NCI-H146 treated with DMSO at 0.1 percent for 48 hours (cell line): ENCODE results near the gene SECTM1.
A peak's percentile ranks its signal among the peaks of the same experiment; 100 is the strongest.

Experiments
- DNase-seq: peaks from one replicate; lab custom pipeline; 2025; ENCODE audit not compliant: unreplicated experiment; lab: John Stamatoyannopoulos, UW

Gene SECTM1

DNA sequence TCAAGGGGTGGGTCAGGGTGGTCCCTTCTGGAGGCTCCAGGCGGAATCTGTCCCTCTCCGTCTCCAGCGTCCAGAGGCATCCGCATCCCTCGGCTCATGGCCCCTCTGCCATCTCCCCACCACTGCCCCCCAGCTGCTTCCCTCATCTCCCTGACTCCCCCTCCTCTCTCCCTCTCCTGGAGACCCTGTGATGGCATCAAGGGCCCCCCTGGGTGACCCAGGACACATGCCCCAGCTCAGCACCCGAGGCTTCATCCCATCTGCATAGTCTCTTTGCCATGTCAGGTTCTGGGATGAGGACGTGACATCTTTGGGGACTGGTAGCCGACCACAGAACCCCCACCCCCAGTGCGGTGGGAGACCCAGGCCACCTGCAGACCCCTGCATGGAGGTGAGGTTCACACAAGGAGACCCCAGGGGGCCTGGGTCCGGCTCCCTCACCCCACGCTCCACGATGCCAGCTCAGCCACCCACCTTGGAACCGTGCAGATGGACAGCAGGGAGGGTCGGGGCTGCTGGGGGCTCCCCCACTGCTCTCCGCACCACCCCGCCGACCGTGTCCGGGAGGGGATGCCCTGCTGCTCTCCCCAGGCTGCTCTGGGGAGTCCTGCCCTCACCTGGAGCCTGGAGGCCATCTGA lies 3.8 kb downstream of the SECTM1 start:
- DNase-seq, result no peak

DNA sequence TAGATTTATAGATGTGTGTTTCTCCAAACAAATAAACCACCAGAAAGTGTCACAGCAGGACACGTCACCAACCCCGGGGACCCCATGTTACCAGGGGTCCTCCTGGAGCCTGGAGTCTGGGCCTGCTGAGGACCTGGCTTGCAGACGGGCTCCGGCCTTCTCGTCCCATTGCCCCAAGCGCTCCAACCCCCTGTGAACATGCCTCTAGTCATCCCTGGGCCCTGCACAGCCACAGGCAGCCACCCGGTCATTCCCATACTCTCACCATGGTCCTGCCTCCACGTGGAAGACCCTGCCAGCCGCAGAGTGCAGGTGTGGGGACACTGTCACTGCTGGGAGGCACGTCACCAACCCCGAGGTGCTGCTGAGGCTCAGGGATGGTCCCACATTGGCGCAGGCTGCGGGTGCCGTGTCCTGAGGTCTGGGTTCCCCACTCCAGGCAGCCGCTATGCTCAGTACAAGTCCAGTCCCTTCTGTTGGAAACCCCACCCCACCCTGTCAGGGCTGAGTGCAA lies 4.5 kb downstream of the SECTM1 start:
- DNase-seq, result no peak

DNA sequence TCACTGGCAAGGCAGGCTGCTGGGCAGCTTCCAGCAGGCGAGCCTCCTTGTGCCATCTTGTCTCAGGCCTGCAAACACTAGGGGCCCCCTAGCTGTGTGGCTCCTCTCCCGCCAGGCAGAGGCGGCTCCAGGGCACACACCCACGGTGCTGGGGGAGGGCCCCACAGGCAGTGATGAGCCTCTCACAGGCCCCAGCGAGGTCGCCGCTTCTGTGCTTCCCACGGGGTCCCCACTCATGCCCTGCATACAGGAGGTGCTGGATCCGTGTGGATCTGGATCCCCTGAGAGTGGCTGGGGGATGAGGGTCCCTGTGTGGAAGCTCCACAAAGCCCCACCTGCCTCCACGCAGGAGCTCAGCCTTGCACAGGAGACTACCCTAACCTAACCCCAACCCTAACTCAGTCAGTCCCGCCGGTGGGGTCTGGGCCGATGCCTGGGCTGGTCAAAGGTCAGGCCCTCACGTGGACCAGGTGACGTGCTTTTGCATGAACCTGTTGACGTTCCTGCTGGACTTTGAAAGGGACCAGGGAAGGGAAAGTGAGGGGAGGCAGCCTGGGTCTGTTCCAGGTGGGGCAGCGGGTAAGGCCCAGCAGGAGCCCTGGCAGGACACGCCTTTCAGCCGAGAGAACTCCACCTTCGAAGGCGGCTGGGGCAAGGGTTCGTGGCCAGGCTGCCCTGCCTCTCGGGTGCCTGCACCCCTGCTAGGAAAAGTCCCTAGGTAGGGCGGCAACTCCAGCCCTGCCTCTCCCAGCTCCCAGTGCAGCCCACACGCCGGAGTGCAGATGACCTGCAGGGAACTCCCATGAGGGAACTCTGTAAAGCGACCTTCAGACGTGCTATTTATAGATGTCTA lies 5.2 kb downstream of the SECTM1 start:
- no peak for DNase-seq

DNA sequence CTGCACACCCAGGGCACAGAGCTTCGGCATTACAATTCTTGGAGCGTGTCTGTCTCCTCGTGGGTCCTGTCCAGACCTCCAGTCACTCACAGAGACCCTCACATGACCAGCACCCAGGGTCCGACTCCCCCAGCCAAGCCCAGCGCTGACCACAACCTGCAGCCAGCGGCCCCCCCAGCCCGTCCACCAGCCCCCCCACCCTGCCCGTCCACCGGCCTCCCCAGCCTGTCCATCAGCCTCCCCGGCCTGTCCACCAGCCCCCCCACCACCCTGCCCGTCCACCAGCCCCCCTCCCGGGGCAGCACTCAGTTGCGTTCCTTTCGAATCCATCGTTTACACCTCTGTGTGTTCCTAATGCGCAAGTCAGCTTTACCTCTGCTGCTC lies 5.8 kb downstream of the SECTM1 start:
- DNase-seq, result no peak

DNA sequence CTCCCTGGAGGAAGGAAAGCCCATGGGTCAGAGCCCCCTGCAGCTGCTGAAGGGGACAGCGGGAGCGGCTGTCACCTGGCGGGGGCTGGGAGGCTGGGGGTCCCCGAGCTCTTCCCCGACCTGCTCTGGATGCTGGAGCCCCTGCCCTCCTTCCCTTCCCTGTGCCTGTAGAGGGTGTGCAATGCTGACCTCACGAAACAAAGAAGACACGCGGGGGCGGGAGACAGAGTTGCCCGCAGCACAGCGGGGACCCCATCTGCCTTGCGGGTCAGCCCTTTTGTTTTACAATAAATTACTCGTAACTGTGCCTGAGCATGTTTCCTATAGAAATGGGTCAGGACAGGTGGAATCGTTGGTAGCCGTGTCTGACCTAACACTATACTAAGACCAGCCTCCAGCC lies 6.3 kb downstream of the SECTM1 start:
- peak; percentile 51 for DNase-seq

DNA sequence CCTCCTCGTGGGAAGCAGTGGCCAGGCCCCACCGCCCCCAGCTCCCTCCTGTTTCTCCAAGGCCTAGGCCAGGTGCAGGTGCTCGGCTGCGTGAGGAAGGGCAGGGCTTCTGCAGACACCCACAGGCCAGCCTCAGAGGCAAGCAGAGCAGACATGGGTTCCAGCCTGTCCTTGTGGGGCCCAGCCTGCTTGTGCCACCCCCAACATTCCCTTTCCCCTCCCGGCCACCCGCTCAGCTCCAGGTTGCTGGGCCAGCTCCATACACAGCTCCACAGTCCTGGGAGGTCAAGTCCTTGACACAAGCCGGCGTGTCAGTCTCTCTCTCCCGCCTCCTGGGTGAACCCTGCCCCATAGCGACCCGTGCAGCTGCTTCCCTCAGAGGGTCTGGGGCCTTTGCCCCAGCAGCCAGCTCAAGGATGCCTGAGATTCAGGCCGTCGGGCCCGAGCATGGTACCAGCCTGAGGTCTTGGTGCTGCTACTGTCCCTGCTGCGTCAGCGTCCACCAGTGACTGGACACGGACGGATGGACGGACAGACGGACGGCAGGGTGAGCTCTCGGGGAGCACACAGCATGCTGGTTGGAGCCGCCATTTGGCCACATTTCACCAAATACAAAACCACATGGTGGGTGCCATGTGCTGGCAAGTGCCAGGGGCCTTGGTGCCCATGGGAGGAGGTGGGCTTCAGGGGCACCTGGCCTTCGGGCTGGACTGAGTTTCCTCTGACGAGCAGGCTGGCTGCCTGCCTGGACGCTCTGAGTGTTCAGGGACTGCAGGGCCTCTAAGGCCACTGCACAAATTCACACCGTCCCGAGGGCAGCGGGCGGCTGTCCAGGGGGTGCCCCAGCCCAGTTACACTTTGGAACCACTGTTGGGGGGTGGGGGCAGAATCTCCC lies 8.0 kb downstream of the SECTM1 start:
- no peak for DNase-seq

DNA sequence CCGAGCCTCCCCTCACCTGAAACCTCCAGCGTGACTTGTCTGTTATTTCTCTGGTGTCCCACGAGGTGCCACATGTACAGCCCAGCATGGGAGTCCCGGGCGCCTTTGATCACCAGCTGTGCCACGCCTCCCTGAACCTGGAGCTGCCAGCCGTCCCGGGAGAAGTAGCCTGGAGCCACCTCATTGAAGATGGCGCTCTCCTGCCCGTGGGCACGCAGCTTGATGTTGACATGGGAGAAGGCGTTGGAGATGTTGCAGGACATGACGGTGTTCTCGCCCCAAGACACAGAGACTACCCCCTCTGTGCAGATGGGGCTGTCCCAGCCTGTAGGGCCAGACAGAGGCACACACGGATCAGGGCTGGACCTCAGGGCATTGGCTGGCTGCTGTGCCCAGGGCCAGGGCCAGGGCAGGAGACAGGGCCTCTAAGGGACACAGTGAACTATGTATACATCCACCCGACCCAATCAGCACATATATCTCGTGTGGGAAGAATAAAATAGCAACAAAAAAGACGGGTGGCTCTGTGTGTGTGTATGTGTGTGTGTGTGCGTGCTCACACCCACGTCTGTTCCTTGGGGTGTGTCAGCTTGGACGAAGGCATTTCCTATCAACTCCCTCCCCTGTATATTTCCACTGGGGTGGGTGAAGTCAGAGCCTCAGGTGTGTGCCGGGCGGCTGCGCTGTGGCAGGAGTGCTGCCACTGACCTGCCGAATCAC lies 8.8 kb downstream of the SECTM1 start:
- no peak for DNase-seq

DNA sequence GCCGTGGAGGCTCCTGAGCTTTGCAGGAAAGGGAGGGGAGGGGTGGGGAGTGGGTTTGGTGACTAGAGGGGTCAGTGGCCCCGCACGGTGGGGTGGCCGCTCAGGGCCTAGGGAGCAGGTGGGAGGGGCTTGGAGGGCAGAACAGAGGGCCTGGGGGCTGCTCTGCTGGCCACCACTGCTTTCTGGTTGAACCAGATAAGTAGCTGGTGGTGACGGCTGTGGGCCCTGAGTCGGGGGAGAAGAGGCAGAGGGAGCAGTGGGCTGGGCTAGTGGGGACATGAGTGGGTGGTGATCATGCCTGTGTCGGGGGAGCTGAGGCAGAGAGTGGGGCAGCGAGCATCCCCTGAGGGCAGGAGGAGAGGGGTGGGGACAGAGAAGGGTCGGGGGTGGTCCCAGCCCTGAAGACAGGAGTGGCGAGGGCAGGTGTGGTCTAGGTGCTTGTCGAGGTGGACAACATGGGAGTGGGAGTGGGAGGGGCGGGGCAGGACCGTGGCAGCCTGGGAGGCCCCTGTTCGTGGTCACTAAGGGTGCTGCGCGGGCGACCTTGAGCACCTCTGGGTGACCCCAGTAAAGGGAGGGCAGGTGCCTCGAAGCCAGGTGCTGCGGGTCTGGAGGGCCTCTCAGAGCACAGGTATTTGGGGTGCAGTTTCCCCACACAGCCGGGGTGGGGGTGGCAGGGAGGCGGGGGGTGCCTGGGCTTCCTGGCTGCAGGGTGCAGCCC lies 9.9 kb downstream of the SECTM1 start:
- no peak for DNase-seq

DNA sequence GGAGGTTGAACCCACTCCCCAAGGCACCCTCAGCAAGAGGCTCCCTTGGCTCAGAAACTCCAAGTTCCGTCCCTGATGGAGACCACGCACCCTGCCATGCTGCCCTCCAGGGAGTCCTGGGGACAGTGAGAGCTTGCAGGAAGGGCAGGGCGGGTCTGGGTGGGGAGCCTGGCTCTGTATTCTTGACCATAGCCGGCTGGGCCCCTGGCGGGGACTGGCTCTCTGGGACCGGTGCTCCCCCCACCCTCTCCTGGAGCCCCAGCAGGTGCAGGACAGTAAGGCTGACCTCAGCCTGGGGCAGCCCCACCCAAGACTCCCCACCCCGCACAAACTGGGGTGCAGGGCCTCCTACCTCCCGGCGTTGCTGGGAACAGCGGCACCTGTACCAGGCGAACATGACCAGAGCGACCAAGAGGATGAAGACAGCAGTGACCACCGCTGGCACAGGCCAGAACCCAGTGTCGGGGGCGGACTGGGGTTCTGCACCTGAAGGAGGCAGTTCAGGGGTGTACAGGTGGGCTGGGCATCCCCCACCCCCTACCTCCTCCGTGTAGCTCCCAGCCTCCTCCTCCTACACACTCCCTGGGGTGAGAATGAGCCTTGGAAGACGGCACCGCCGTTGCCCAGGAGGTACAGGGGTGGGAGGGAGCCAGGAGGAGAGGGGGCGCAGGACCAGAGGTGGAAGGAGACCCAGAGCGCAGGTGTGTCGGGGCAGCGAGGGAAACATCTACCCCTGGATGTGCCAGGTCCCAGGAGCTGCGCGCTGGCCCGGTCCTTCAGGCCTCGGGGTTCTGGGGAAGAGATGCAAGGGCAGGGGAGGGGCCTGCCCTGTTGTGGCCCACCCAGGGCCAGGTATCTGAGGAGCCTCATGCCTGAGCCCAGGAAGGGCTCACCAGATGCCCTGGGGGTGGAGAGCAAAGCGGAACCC lies 10.8 kb downstream of the SECTM1 start:
- no peak for DNase-seq

DNA sequence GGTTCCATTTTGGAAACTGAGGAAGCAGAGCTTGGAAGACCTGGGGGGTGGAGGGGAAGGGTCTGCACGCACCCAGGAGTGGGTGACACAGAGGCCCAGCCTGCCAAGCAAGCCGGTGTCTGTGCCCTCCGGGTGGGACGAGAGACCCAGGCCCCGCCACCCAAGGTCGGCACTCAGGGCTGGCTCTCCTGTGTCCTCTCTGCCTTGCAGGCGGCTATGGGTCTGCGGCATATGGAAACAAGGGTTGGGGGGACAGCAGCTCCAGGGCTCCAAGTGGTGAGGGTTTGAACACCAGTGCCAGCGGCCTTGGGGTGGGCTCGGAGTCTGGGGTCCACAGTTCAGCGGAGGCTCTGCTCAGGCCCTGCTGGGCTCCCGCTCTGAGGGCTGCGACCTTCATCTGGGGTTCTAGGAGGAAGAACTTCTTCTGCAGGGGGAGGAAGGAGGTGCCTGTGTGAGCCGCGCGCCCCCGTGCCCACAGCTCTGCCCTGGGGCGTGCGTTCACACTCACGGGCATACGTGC lies 11.6 kb downstream of the SECTM1 start:
- no peak for DNase-seq

DNA sequence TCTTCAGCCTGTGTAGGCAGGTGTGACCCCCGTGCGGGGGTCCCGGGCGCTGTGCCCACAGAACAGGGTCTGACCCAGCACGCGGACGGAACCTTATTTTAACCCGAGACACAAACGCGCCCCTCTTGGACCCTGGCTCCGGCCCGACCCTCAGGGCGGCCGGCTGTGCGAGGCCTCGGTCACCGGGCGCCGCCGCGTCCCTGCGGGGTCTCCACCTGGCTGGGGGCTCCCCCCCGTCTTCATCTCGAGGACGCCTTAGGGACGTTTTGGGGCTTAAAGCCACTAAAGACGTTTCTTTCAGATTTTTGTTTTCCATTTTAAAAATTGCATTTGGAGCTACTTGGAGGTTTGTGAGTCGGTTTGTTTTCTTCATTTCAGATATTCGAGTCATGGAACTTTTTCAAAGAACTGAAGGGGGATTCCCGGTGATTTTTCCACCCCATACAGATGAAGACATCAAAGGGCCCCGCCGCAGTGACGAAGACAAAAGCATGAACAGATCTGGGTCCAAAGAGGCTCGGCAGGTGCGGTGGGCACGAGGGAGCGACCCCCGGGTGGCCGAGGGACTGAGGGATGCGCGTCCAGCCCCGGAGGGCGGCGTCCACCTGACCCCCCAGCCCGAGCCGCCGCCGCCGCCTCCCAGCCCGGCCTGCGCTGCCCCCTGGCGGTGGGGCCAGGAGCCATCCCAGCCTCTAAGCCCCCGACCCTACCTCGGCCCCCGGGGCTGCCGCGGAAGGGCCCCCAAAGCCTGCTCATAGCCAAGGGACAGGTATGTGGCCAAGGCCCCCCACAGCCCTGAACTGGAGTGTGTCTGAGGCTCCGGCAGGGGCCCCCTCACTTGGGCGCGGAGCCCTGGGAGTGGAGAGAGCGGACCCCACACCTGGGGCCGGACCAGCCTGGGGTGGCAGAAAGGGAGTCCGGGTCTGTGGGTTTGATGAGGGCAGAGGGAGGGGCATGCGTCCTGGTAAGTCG lies 12.3 kb downstream of the SECTM1 start:
- no peak for DNase-seq

DNA sequence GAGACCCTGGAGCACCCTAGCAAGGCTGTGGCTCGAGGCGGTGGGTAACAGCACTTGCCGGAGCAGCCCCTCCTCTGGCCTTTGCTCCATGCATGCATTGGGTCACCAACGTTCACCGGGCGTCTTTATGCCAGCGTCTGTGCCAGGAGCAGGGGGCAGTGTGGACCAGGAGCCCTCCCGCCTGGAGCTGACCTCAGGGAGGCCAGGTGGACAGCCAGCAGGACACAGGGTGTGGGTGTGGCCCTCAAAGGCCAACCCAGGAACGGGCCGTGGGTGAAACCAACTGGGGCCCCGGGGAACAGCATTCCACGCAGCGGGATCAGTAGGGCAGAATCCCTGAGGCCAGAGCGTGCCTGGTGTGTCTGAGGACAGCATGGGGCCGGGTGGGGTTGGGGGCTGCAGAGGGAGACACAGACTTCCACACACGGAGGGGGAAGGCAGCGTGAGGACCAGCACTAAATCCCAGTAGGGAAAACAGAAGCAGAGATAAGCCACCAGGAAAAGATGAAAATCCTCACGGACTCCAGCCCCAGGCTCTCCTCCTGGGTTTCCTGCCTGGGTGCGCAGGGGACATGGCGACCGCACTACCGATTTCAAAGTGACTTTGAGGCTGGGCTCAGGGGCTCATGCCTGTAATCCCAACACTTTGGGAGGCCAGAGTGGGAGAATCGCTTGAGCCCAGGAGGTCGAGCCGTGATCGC lies 13.3 kb downstream of the SECTM1 start:
- DNase-seq, result no peak

DNA sequence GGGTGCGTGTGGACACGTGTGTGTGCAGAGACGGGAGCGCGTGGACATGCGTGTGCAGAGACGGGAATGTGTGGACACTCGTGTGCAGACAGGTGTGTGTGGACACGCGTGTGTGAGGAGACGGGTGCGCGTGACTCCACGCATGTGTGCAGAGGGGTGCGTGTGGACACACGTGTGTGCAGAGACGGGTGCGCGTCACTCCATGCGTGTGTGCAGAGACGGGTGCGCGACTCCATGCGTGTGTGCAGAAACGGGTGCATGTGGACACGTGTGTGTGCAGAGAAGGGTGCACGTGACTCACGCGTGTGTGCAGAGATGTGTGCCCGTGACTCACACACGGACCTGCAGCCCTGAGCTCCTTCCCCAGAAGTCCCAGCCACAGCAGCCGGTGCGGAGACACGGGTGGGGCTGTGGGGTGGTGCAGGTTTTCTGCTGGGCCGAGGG lies 13.9 kb downstream of the SECTM1 start:
- no peak for DNase-seq

DNA sequence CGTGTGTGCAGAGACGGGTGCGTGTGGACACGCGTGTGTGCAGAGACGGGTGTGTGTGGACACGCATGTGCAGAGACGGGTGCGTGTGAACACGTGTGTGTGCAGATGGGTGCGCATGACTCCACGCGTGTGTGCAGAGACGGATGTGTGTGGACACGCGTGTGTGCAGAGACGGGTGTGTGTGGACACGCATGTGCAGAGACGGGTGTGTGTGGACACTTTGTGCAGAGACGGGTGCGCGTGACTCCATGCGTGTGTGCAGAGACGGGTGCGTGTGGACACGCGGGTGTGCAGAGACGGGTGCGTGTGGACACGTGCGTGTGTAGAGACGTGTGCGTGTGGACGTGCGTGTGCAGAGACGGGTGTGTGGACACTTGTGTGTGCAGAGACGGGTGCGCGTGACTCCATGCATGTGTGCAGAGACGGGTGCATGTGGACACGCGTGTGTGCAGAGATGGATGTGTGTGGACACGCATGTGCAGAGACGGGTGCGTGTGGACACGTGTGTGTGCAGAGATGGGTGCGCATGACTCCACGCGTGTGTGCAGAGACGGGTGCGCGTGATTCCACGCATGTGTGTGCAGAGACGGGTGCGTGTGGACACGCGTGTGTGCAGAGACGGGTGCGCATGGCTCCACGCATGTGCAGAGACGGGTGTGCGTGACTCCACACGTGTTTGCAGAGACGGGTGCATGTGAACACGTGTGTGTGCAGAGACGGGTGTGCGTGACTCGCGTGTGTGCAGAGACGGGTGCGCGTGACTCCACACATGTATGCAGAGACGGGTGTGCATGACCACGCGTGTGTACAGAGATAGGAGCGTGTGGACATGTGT lies 14.6 kb downstream of the SECTM1 start:
- DNase-seq, result no peak

DNA sequence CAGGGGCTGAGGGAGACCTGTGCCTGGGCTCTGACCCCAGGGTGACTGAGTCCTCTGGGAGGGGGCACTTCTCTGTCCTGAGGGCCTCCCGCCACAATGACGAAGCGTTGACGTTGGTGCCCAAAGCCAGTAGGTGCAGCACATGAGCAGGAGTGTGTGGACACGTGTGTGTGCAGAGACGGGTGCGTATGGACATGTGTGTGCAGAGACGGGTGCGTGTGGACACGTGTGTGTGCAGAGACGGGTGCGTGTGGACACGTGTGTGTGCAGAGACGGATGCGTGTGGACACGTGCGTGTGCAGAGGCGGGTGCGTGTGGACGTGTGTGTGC lies 15.4 kb downstream of the SECTM1 start:
- no peak for DNase-seq
